HAP-1 (cell line): Measurements from ENCODE around the gene HS6ST2.

ENCODE experiments used
- DNase-seq, 2 experiments: peaks; one replicate each; pipeline ENCODE4 v3.0.0-alpha.2; 2016 to 2020; ENCODE audit warnings: low spot score in 2 of 2
- H3K27me3 ChIP-seq: fragments of 250-450 bp; sonication (Bioruptor Pico); 2 replicates; pipeline ENCODE4 v1.5.1; 2020; ENCODE audit warnings: low read depth, mild to moderate bottlenecking, moderate library complexity
- H3K36me3 ChIP-seq: fragments of 250-450 bp; sonication (Bioruptor Pico); replicated peaks from 2 replicates; pipeline ENCODE4 v1.5.1; 2020; ENCODE audit warnings: mild to moderate bottlenecking
- H3K4me1 ChIP-seq: fragments of 250-450 bp; sonication (Bioruptor Pico); 2 replicates; pipeline ENCODE4 v1.5.1; 2020; ENCODE audit warnings: mild to moderate bottlenecking
- H3K4me3 ChIP-seq: fragments of 250-450 bp; sonication (Bioruptor Pico); 2 replicates; pipeline ENCODE4 v1.5.1; 2020; ENCODE audit warnings: mild to moderate bottlenecking, moderate library complexity
- H3K9me3 ChIP-seq: fragments of 250-450 bp; sonication (Bioruptor Pico); 2 replicates; pipeline ENCODE4 v1.5.1; 2020; ENCODE audit warnings: mild to moderate bottlenecking, moderate library complexity
- in situ Hi-C: fragments of 300-500 bp; cut with MboI; formaldehyde crosslinking; loops from 3 replicates; pipeline ENCODE4 v1.14.3; 2020; ENCODE audit warnings: low sequenced_read_pairs, inconsistent platforms, mixed read lengths

The HS6ST2 gene

GRCh38 chrX:132853040-132853439 is 105.4 kb downstream of the HS6ST2 start:
- H3K4me3 ChIP-seq, result no peak overlapping the region
- in situ Hi-C loops, result no loop called here
- H3K9me3 ChIP-seq, result no peaks in the 10 kb centered on the region
- no peaks in the 10 kb centered on the region for H3K27me3 ChIP-seq
- H3K4me1 ChIP-seq, result peaks cover 21% of the 10 kb centered on the region
- DNase-seq, result no peak
- no peaks in the 10 kb centered on the region for H3K36me3 ChIP-seq

- Histone ChIP-seq H3K4me3 (no peak overlapping the region), H3K36me3 (no peaks in the 10 kb centered on the region), H3K27me3 (no peaks in the 10 kb centered on the region), H3K9me3 (no peaks in the 10 kb centered on the region), H3K4me1 (peaks cover 21% of the 10 kb centered on the region)
- in situ Hi-C loops, result no loop called here
- DNase-seq, result no peak
Observed at GRCh38 chrX:132848296-132848970, 110.0 kb downstream of the HS6ST2 start.

- Histone ChIP-seq H3K9me3 (no peaks in the 10 kb centered on the region), H3K4me1 (no peaks in the 10 kb centered on the region), H3K36me3 (no peaks in the 10 kb centered on the region), H3K4me3 (no peak overlapping the region), H3K27me3 (no peaks in the 10 kb centered on the region)
- in situ Hi-C loops, result no loop called here
- DNase-seq, result no peak
Observed at GRCh38 chrX:132843363-132843762, 115.1 kb downstream of the HS6ST2 start.

GRCh38 chrX:132842460-132843238 is 115.8 kb downstream of the HS6ST2 start:
- in situ Hi-C loops, result no loop called here
- no peaks in the 10 kb centered on the region for H3K36me3 ChIP-seq
- no peak for DNase-seq
- no peaks in the 10 kb centered on the region for H3K4me1 ChIP-seq
- H3K4me3 ChIP-seq, result no peak overlapping the region
- H3K9me3 ChIP-seq, result no peaks in the 10 kb centered on the region
- H3K27me3 ChIP-seq, result no peaks in the 10 kb centered on the region

GRCh38 chrX:132837967-132838366 is 120.5 kb downstream of the HS6ST2 start:
- Histone ChIP-seq H3K9me3 (no peaks in the 10 kb centered on the region), H3K4me1 (peaks cover 20% of the 10 kb centered on the region), H3K27me3 (no peaks in the 10 kb centered on the region), H3K36me3 (no peaks in the 10 kb centered on the region), H3K4me3 (no peak overlapping the region)
- in situ Hi-C loops, result no loop called here
- DNase-seq, result no peak

GRCh38 chrX:132837126-132837525 is 121.3 kb downstream of the HS6ST2 start:
- Histone ChIP-seq H3K4me3 (no peak overlapping the region), H3K4me1 (peaks cover 20% of the 10 kb centered on the region), H3K9me3 (no peaks in the 10 kb centered on the region), H3K36me3 (no peaks in the 10 kb centered on the region), H3K27me3 (no peaks in the 10 kb centered on the region)
- DNase-seq, result no peak
- in situ Hi-C loops, result no loop called here

- in situ Hi-C loops, result no loop called here
- Histone ChIP-seq H3K4me3 (no peak overlapping the region), H3K4me1 (peaks cover 20% of the 10 kb centered on the region), H3K27me3 (no peaks in the 10 kb centered on the region), H3K9me3 (no peaks in the 10 kb centered on the region), H3K36me3 (no peaks in the 10 kb centered on the region)
- no peak for DNase-seq
Observed at GRCh38 chrX:132836471-132836870, 122.0 kb downstream of the HS6ST2 start.

GRCh38 chrX:132834741-132835140 is 123.7 kb downstream of the HS6ST2 start:
- Histone ChIP-seq H3K27me3 (no peaks in the 10 kb centered on the region), H3K9me3 (no peaks in the 10 kb centered on the region), H3K4me3 (no peak overlapping the region), H3K36me3 (no peaks in the 10 kb centered on the region), H3K4me1 (peaks cover 20% of the 10 kb centered on the region)
- in situ Hi-C loops, result no loop called here
- DNase-seq, result peak; percentile 47 to 95

GRCh38 chrX:132834109-132834508 is 124.3 kb downstream of the HS6ST2 start:
- no peaks in the 10 kb centered on the region for H3K9me3 ChIP-seq
- in situ Hi-C loops, result no loop called here
- H3K27me3 ChIP-seq, result no peaks in the 10 kb centered on the region
- H3K4me1 ChIP-seq, result peaks cover 20% of the 10 kb centered on the region
- H3K36me3 ChIP-seq, result no peaks in the 10 kb centered on the region
- DNase-seq, result peak; percentile 47 to 79
- H3K4me3 ChIP-seq, result no peak overlapping the region

GRCh38 chrX:132833373-132833772 is 125.1 kb downstream of the HS6ST2 start:
- Histone ChIP-seq H3K9me3 (no peaks in the 10 kb centered on the region), H3K36me3 (no peaks in the 10 kb centered on the region), H3K4me1 (peaks cover 20% of the 10 kb centered on the region), H3K27me3 (no peaks in the 10 kb centered on the region), H3K4me3 (no peak overlapping the region)
- in situ Hi-C loops, result no loop called here
- no peak for DNase-seq

- H3K4me3 ChIP-seq, result no peak overlapping the region
- no peaks in the 10 kb centered on the region for H3K36me3 ChIP-seq
- in situ Hi-C loops, result no loop called here
- DNase-seq, result no peak
- H3K27me3 ChIP-seq, result no peaks in the 10 kb centered on the region
- H3K4me1 ChIP-seq, result peaks cover 18% of the 10 kb centered on the region
- H3K9me3 ChIP-seq, result no peaks in the 10 kb centered on the region
Observed at GRCh38 chrX:132831336-132831973, 127.0 kb downstream of the HS6ST2 start.

- Histone ChIP-seq H3K4me3 (no peak overlapping the region), H3K36me3 (no peaks in the 10 kb centered on the region), H3K9me3 (no peaks in the 10 kb centered on the region), H3K27me3 (no peaks in the 10 kb centered on the region), H3K4me1 (no peaks in the 10 kb centered on the region)
- DNase-seq, result no peak
- in situ Hi-C loops, result no loop called here
Observed at GRCh38 chrX:132822634-132823012, 135.8 kb downstream of the HS6ST2 start.

- no peaks in the 10 kb centered on the region for H3K36me3 ChIP-seq
- in situ Hi-C loops, result no loop called here
- H3K27me3 ChIP-seq, result no peaks in the 10 kb centered on the region
- no peak for DNase-seq
- no peaks in the 10 kb centered on the region for H3K4me1 ChIP-seq
- H3K4me3 ChIP-seq, result no peak overlapping the region
- H3K9me3 ChIP-seq, result no peaks in the 10 kb centered on the region
Observed at GRCh38 chrX:132821974-132822633, 136.3 kb downstream of the HS6ST2 start.

GRCh38 chrX:132820675-132821074 is 137.8 kb downstream of the HS6ST2 start:
- Histone ChIP-seq H3K4me1 (no peaks in the 10 kb centered on the region), H3K27me3 (no peaks in the 10 kb centered on the region), H3K36me3 (no peaks in the 10 kb centered on the region), H3K9me3 (no peaks in the 10 kb centered on the region), H3K4me3 (no peak overlapping the region)
- DNase-seq, result no peak
- in situ Hi-C loops, result no loop called here
